Endodermal cell (in vitro differentiated cells): ENCODE results near the gene DTNA. TPM values are rescaled to one million over a fixed set of nuclear protein-coding genes. Genes with fewer than 3 reads are reported as not detected.
A peak's percentile ranks its signal among the peaks of the same experiment; 100 is the strongest.
"Not testable (repeated sequence)": the region's sequence is repeated elsewhere in the genome, so short reads cannot be mapped to it uniquely, and the experiment has no call there.

Source experiments
- DNase-seq: peaks from one replicate; pipeline ENCODE4 v3.0.0-alpha.2; 2017
- H3K27ac ChIP-seq: 2 replicates; pipeline ENCODE4 v1.5.1; 2013; ENCODE audit warnings: mild to moderate bottlenecking, low read depth, low read length, moderate library complexity
- H3K27me3 ChIP-seq: 2 replicates; pipeline ENCODE4 v1.6.1; 2013; ENCODE audit warnings: mild to moderate bottlenecking, low read length, moderate library complexity; ENCODE audit not compliant: insufficient read depth, control insufficient read depth, poor library complexity, severe bottlenecking
- H3K36me3 ChIP-seq: 2 replicates; pipeline ENCODE4 v1.7.0; 2013; ENCODE audit warnings: mild to moderate bottlenecking, low read length, moderate library complexity; ENCODE audit not compliant: control insufficient read depth, insufficient read depth
- H3K4me1 ChIP-seq: one replicate; pipeline ENCODE4 v1.7.0; 2013; ENCODE audit warnings: low read length; ENCODE audit not compliant: control insufficient read depth, insufficient read depth
- H3K4me3 ChIP-seq: 2 replicates; pipeline ENCODE4 v1.5.1; 2013; ENCODE audit warnings: mild to moderate bottlenecking, low read length, moderate library complexity
- H3K9ac ChIP-seq: 2 replicates; pipeline ENCODE4 v1.6.1; 2013; ENCODE audit warnings: mild to moderate bottlenecking, low read length, moderate library complexity; ENCODE audit not compliant: poor library complexity, severe bottlenecking; ENCODE audit errors: extremely low read depth
- H3K9me3 ChIP-seq: 2 replicates; pipeline ENCODE4 v1.6.1; 2013; ENCODE audit warnings: mild to moderate bottlenecking, low read length, moderate library complexity; ENCODE audit not compliant: control insufficient read depth
- H3K27ac Mint-ChIP-seq: 2 replicates; pipeline ENCODE4 v1.8.0; 2020; ENCODE audit warnings: mixed read lengths
- H3K27me3 Mint-ChIP-seq: 2 replicates; pipeline ENCODE4 v1.8.0; 2021; ENCODE audit warnings: mild to moderate bottlenecking, mixed read lengths; ENCODE audit not compliant: insufficient read depth
- H3K36me3 Mint-ChIP-seq: 2 replicates; pipeline ENCODE4 v1.8.0; 2020; ENCODE audit warnings: low read depth, mixed read lengths
- H3K4me1 Mint-ChIP-seq: 2 replicates; pipeline ENCODE4 v1.8.0; 2020; ENCODE audit warnings: mixed read lengths
- H3K4me3 Mint-ChIP-seq: 2 replicates; pipeline ENCODE4 v1.8.0; 2020; ENCODE audit warnings: mild to moderate bottlenecking, moderate library complexity, mixed read lengths
- H3K9me3 Mint-ChIP-seq: 2 replicates; pipeline ENCODE4 v1.8.0; 2020; ENCODE audit warnings: mild to moderate bottlenecking, mixed read lengths
- WGBS, 2 experiments: methylation state at CpG; one replicate each; pipeline versions ENCODE4 v1.1.5 to v1.1.7; 2013; ENCODE audit warnings: missing lambda C conversion rate in 2 of 2, mixed read lengths in 1 of 2; ENCODE audit not compliant: insufficient coverage in 1 of 2, insufficient read length in 1 of 2; 5-methylcytosine and 5-hydroxymethylcytosine counted together
- total RNA-seq, 2 donors: library from RNA; stranded (reverse); fragmentation: NEBNext Ultra II Directional in 1 of 2; extraction: Animal tissue kit (Norgen Biotek cat#: 25700) in 1 of 2; gene quantifications; 2 replicates in 1 of 2; 3 replicates in 1 of 2; pipeline ENCODE4 v1.2.1, GENCODE V29; 2021
- TF ChIP-seq, protein P1 (sequence below): fragments of 200-600 bp; sonication (generic); conservative IDR thresholded peaks from 2 replicates; pipeline ENCODE4 v1.5.0; 2021; ENCODE audit warnings: antibody characterized with exemption, mild to moderate bottlenecking

The DTNA gene
- total RNA-seq, 2 donors from 2014 or later = 45.6 to 51.6 TPM

- 86% methylated on average over 3 of the region's 5 CpGs; no CpG with 5 or more reads in 1 of the 2 experiments for WGBS, 2 experiments
- Histone ChIP-seq H3K9ac (no peak overlapping the region), H3K36me3 (no peaks in the 10 kb centered on the region), H3K9me3 (no peaks in the 10 kb centered on the region), H3K27ac (peak overlapping the region; percentile 80), H3K27me3 (no peaks in the 10 kb centered on the region), H3K4me3 (no peak overlapping the region), H3K4me1 (no peaks in the 10 kb centered on the region)
- Mint-ChIP-seq H3K27me3 (no peaks in the 10 kb centered on the region), H3K4me3 (no peak overlapping the region), H3K36me3 (no peaks in the 10 kb centered on the region), H3K27ac (no peak overlapping the region), H3K4me1 (peaks cover 20% of the 10 kb centered on the region), H3K9me3 (no peaks in the 10 kb centered on the region)
- DNase-seq = no peak
- TF ChIP-seq, protein P1, sequence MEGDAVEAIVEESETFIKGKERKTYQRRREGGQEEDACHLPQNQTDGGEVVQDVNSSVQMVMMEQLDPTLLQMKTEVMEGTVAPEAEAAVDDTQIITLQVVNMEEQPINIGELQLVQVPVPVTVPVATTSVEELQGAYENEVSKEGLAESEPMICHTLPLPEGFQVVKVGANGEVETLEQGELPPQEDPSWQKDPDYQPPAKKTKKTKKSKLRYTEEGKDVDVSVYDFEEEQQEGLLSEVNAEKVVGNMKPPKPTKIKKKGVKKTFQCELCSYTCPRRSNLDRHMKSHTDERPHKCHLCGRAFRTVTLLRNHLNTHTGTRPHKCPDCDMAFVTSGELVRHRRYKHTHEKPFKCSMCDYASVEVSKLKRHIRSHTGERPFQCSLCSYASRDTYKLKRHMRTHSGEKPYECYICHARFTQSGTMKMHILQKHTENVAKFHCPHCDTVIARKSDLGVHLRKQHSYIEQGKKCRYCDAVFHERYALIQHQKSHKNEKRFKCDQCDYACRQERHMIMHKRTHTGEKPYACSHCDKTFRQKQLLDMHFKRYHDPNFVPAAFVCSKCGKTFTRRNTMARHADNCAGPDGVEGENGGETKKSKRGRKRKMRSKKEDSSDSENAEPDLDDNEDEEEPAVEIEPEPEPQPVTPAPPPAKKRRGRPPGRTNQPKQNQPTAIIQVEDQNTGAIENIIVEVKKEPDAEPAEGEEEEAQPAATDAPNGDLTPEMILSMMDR = no peak
Observed at GRCh38 chr18:34710934-34711333, 836 bp downstream of the DTNA start.

GRCh38 chr18:34716111-34716510 is 6.0 kb downstream of the DTNA start:
- 83 to 95% methylated on average over 14 of the region's 14 CpGs for WGBS, 2 experiments

DNA sequence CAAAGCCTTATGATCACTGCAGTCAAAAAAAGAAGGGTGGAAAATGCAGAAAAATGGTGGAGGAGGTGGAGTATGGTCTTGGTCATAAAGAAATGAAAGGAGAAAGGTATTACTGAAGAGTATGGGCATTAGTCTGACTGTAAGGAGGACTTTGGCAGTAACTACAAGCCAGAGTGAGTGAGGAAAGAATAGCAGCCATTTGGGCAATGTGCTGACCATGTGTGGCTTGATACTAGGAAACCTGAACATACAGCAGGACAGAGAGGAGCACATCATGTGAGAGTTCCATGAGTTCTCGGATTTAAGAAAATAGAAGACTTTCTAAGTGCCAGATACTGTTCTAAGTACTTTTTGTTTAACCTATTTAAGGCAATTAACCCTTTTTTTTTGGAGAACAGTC is 8.5 kb downstream of the DTNA start:
- WGBS, 2 experiments = 86 to 95% methylated on average over 1 of the region's 1 CpG
- Mint-ChIP-seq H3K27me3 (no peaks in the 10 kb centered on the region), H3K9me3 (no peaks in the 10 kb centered on the region), H3K4me1 (peaks cover 21% of the 10 kb centered on the region), H3K36me3 (no peaks in the 10 kb centered on the region), H3K4me3 (no peak overlapping the region), H3K27ac (no peak overlapping the region)
- peaks cover 7% of the 10 kb centered on the region for H3K4me1 ChIP-seq
- no peaks in the 10 kb centered on the region for H3K9me3 ChIP-seq
- no peak for DNase-seq
- H3K9ac ChIP-seq = no peak overlapping the region
- no peak overlapping the region for H3K4me3 ChIP-seq
- no peaks in the 10 kb centered on the region for H3K27me3 ChIP-seq
- H3K27ac ChIP-seq = no peak overlapping the region
- TF ChIP-seq, protein P1 = no peak
- H3K36me3 ChIP-seq = no peaks in the 10 kb centered on the region

More at GRCh38 chr18:34716111-34716510, 6.0 kb downstream of the DTNA start:
- not testable (repeated sequence) for H3K36me3 ChIP-seq, H3K27me3 Mint-ChIP-seq, H3K4me3 Mint-ChIP-seq, H3K27me3 ChIP-seq, H3K9me3 Mint-ChIP-seq, H3K36me3 Mint-ChIP-seq, H3K27ac ChIP-seq, H3K4me3 ChIP-seq, H3K9me3 ChIP-seq, H3K27ac Mint-ChIP-seq, DNase-seq, H3K9ac ChIP-seq, H3K4me1 ChIP-seq
- peaks cover 16% of the 10 kb centered on the region for H3K4me1 Mint-ChIP-seq

- Mint-ChIP-seq H3K4me3 (no peak overlapping the region), H3K27ac (peak overlapping the region; percentile 8), H3K4me1 (peaks cover 21% of the 10 kb centered on the region), H3K36me3 (peaks cover 8% of the 10 kb centered on the region), H3K9me3 (peaks cover 9% of the 10 kb centered on the region), H3K27me3 (no peaks in the 10 kb centered on the region)
- TF ChIP-seq, protein P1 = no peak
- 91 to 100% methylated on average over 1 of the region's 1 CpG for WGBS, 2 experiments
- Histone ChIP-seq H3K36me3 (no peaks in the 10 kb centered on the region), H3K27ac (no peak overlapping the region), H3K9ac (no peak overlapping the region), H3K9me3 (peaks cover 11% of the 10 kb centered on the region), H3K27me3 (no peaks in the 10 kb centered on the region), H3K4me1 (peaks cover 7% of the 10 kb centered on the region), H3K4me3 (no peak overlapping the region)
- DNase-seq = no peak
Observed at GRCh38 chr18:34720220-34720619, 10.1 kb downstream of the DTNA start.
